PC-3 (cell line): ENCODE data around the gene CD8A.

Experiments
- EZH2 ChIP-seq: fragments of 300-600 bp; sonication (generic); IDR thresholded peaks from one replicate; pipeline ENCODE4 v1.6.1; 2017; ENCODE audit warnings: antibody characterized with exemption, mild to moderate bottlenecking, low read length; ENCODE audit not compliant: unreplicated experiment
- EZH2phosphoT487 ChIP-seq: fragments of 300-600 bp; sonication (generic); IDR thresholded peaks from 2 replicates; pipeline ENCODE4 v1.6.1; 2018; ENCODE audit warnings: mild to moderate bottlenecking, antibody characterized with exemption, low read length, borderline replicate concordance
- TF ChIP-seq, protein P1 (sequence below): fragments of 300-600 bp; sonication (generic); conservative IDR thresholded peaks from 2 replicates; pipeline ENCODE4 v1.5.1; 2017; ENCODE audit warnings: antibody characterized with exemption, low read depth, mild to moderate bottlenecking, low read length

DNA sequence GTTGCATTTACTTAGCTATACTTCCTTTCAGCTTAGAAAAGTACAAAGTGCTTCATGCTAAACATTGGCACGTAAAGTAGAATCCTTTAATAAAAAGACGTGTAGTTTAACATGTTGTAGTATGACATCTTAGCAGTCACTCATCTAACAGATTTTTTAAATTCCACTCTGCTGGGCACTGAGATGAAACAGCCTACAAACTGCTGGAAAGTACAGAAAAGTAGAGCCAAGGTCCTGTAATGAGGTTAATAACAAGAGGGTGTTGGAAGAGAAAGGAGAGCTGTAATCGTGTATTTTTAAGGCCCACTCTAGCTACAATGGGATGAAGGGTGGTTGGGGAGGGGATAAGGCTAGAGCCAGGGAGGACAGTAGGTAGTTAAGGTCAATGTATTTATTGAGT, 10.7 kb downstream of the CD8A start:
- TF ChIP-seq, protein P1, sequence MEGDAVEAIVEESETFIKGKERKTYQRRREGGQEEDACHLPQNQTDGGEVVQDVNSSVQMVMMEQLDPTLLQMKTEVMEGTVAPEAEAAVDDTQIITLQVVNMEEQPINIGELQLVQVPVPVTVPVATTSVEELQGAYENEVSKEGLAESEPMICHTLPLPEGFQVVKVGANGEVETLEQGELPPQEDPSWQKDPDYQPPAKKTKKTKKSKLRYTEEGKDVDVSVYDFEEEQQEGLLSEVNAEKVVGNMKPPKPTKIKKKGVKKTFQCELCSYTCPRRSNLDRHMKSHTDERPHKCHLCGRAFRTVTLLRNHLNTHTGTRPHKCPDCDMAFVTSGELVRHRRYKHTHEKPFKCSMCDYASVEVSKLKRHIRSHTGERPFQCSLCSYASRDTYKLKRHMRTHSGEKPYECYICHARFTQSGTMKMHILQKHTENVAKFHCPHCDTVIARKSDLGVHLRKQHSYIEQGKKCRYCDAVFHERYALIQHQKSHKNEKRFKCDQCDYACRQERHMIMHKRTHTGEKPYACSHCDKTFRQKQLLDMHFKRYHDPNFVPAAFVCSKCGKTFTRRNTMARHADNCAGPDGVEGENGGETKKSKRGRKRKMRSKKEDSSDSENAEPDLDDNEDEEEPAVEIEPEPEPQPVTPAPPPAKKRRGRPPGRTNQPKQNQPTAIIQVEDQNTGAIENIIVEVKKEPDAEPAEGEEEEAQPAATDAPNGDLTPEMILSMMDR: no peak
- TF ChIP-seq EZH2 (no peak), EZH2phosphoT487 (no peak)
